ENCODE data around the gene MPND. TPM values are rescaled to one million over a fixed set of nuclear protein-coding genes. Genes with fewer than 3 reads are reported as not detected.
A peak's percentile ranks its signal among the peaks of the same experiment; 100 is the strongest.

The MPND gene
- total RNA-seq, 5 donors from 2014 or later (not counting 1 experiment from before 2014, with no cell fraction given): 10.7 to 27.3 (median 22.6) TPM

- no peaks in the 10 kb centered on the region for H3K9me3 ChIP-seq
- Mint-ChIP-seq H3K36me3 (no peaks in the 10 kb centered on the region), H3K27ac (peak overlapping the region; percentile 16 to 69), H3K9me3 (no peaks in the 10 kb centered on the region), H3K4me1 (peaks cover 51 to 78% (median 62%) of the 10 kb centered on the region in 3 donors), H3K4me3 (no peak overlapping the region), H3K27me3 (no peaks in the 10 kb centered on the region)
- no peaks in the 10 kb centered on the region for H3K27me3 ChIP-seq (replicated peaks in 1 of 2; ENCODE audit: control insufficient read depth in 2 of 2, extremely low read depth in 1 of 2, insufficient read depth in 2 of 2, low read length in 1 of 2)
- H3K36me3 ChIP-seq (ENCODE audit: control insufficient read depth in 2 of 2, extremely low read depth in 1 of 2, insufficient read depth in 1 of 2, low read length in 1 of 2): peaks cover 0 to 9% of the 10 kb centered on the region in 2 donors
- DNase-seq (no peak), ATAC-seq (replicated peaks in 1 of 4) (no peak)
- ChIA-PET CTCF (no interaction called here), POLR2A (no interaction called here)
- H3K27ac ChIP-seq (ENCODE audit: low read length): no peak overlapping the region
- 92% methylated on average over 9 of the region's 16 CpGs for WGBS (ENCODE audit: insufficient coverage)
- no peak overlapping the region for H3K4me3 ChIP-seq (ENCODE audit: control insufficient read depth in 1 of 2, extremely low read depth in 1 of 2, low read length in 1 of 2)
- peaks cover 24 to 100% of the 10 kb centered on the region in 2 experiments for H3K4me1 ChIP-seq (ENCODE audit: control insufficient read depth in 1 of 2, extremely low read depth in 1 of 2, insufficient read depth in 2 of 2, low read length in 2 of 2)
Measured at GRCh38 chr19:4375164-4376027, 32.0 kb downstream of the MPND start.

- H3K9me3 Mint-ChIP-seq: no peaks in the 10 kb centered on the region
- CTCF ChIA-PET: interaction anchor here in 1 of 2 donors (0.6 kb wide), 1 partner anchor 38 kb away, joined by 3 read pairs; no protein-coding TSS in a partner anchor
Measured at GRCh38 chr19:4376028-4376670, 32.8 kb downstream of the MPND start.

GRCh38 chr19:4376671-4376990 lies 33.3 kb downstream of the MPND start:
- peak overlapping the region; percentile 69 to 81 for H3K27ac Mint-ChIP-seq
- no peak overlapping the region for H3K4me3 Mint-ChIP-seq
- Histone ChIP-seq H3K36me3 (ENCODE audit: control insufficient read depth in 2 of 2, extremely low read depth in 1 of 2, insufficient read depth in 1 of 2, low read length in 1 of 2) (peaks cover 0 to 8% of the 10 kb centered on the region in 2 donors), H3K4me3 (ENCODE audit: control insufficient read depth in 1 of 2, extremely low read depth in 1 of 2, low read length in 1 of 2) (no peak overlapping the region), H3K4me1 (ENCODE audit: control insufficient read depth in 1 of 2, extremely low read depth in 1 of 2, insufficient read depth in 2 of 2, low read length in 2 of 2) (peaks cover 22 to 98% of the 10 kb centered on the region in 2 experiments), H3K9me3 (no peaks in the 10 kb centered on the region), H3K27ac (ENCODE audit: low read length) (no peak overlapping the region), H3K27me3 (replicated peaks in 1 of 2; ENCODE audit: control insufficient read depth in 2 of 2, extremely low read depth in 1 of 2, insufficient read depth in 2 of 2, low read length in 1 of 2) (no peaks in the 10 kb centered on the region)
- no peak for ATAC-seq (replicated peaks in 1 of 4)
- ChIA-PET CTCF (interaction anchor here (0.6 to 0.7 kb wide), 2 partner anchors 38 to 1180 kb away, joined by 3 read pairs; no protein-coding TSS in a partner anchor), POLR2A (no interaction called here)
- no peaks in the 10 kb centered on the region for H3K36me3 Mint-ChIP-seq
- H3K9me3 Mint-ChIP-seq: no peaks in the 10 kb centered on the region
- H3K27me3 Mint-ChIP-seq: no peaks in the 10 kb centered on the region
- no peak for DNase-seq
- WGBS (ENCODE audit: insufficient coverage): 95% methylated on average over 9 of the region's 10 CpGs
- H3K4me1 Mint-ChIP-seq: peaks cover 56 to 77% (median 57%) of the 10 kb centered on the region in 3 donors

More at GRCh38 chr19:4376028-4376670, 32.8 kb downstream of the MPND start:
- Mint-ChIP-seq H3K4me3 (no peak overlapping the region), H3K36me3 (no peaks in the 10 kb centered on the region), H3K27me3 (no peaks in the 10 kb centered on the region), H3K4me1 (peaks cover 51 to 78% (median 59%) of the 10 kb centered on the region in 3 donors), H3K27ac (peak overlapping the region; percentile 69 to 81)
- H3K9me3 ChIP-seq: no peaks in the 10 kb centered on the region
- ATAC-seq (replicated peaks in 1 of 4) (no peak), DNase-seq (no peak)
- no peak overlapping the region for H3K4me3 ChIP-seq (ENCODE audit: control insufficient read depth in 1 of 2, extremely low read depth in 1 of 2, low read length in 1 of 2)
- H3K36me3 ChIP-seq (ENCODE audit: control insufficient read depth in 2 of 2, extremely low read depth in 1 of 2, insufficient read depth in 1 of 2, low read length in 1 of 2): peaks cover 0 to 9% of the 10 kb centered on the region in 2 donors
- H3K4me1 ChIP-seq (ENCODE audit: control insufficient read depth in 1 of 2, extremely low read depth in 1 of 2, insufficient read depth in 2 of 2, low read length in 2 of 2): peaks cover 23 to 100% of the 10 kb centered on the region in 2 experiments
- WGBS (ENCODE audit: insufficient coverage): 89% methylated on average over 12 of the region's 16 CpGs
- no peaks in the 10 kb centered on the region for H3K27me3 ChIP-seq (replicated peaks in 1 of 2; ENCODE audit: control insufficient read depth in 2 of 2, extremely low read depth in 1 of 2, insufficient read depth in 2 of 2, low read length in 1 of 2)
- POLR2A ChIA-PET: no interaction called here
- no peak overlapping the region for H3K27ac ChIP-seq (ENCODE audit: low read length)

- H3K36me3 Mint-ChIP-seq: no peaks in the 10 kb centered on the region
- no peak for ATAC-seq (replicated peaks in 1 of 4)
- H3K4me1 Mint-ChIP-seq: peaks cover 56 to 76% (median 58%) of the 10 kb centered on the region in 3 donors
- Histone ChIP-seq H3K36me3 (ENCODE audit: control insufficient read depth in 2 of 2, extremely low read depth in 1 of 2, insufficient read depth in 1 of 2, low read length in 1 of 2) (peaks cover 0 to 8% of the 10 kb centered on the region in 2 donors), H3K9me3 (no peaks in the 10 kb centered on the region), H3K4me3 (ENCODE audit: control insufficient read depth in 1 of 2, extremely low read depth in 1 of 2, low read length in 1 of 2) (no peak overlapping the region), H3K4me1 (ENCODE audit: control insufficient read depth in 1 of 2, extremely low read depth in 1 of 2, insufficient read depth in 2 of 2, low read length in 2 of 2) (peaks cover 22 to 93% of the 10 kb centered on the region in 2 experiments), H3K27ac (ENCODE audit: low read length) (peak overlapping the region; percentile 7), H3K27me3 (replicated peaks in 1 of 2; ENCODE audit: control insufficient read depth in 2 of 2, extremely low read depth in 1 of 2, insufficient read depth in 2 of 2, low read length in 1 of 2) (no peaks in the 10 kb centered on the region)
- WGBS (ENCODE audit: insufficient coverage): 94% methylated on average over 19 of the region's 23 CpGs
- no peak for DNase-seq
- ChIA-PET CTCF (interaction anchor here (0.6 to 0.7 kb wide), 2 partner anchors 39 to 1179 kb away, joined by 3 read pairs; no protein-coding TSS in a partner anchor), POLR2A (interaction anchor here in 1 of 2 donors (0.6 kb wide), 1 partner anchor 10 kb away, joined by 9 read pairs; no protein-coding TSS in a partner anchor)
- no peaks in the 10 kb centered on the region for H3K27me3 Mint-ChIP-seq
- H3K27ac Mint-ChIP-seq: peak overlapping the region; percentile 52 to 69
- no peak overlapping the region for H3K4me3 Mint-ChIP-seq
- no peaks in the 10 kb centered on the region for H3K9me3 Mint-ChIP-seq
Measured at GRCh38 chr19:4376991-4377781, 33.8 kb downstream of the MPND start.

GRCh38 chr19:4378886-4379285 lies 35.5 kb downstream of the MPND start:
- 92% methylated on average over 11 of the region's 11 CpGs for WGBS (ENCODE audit: insufficient coverage)
- no peak for DNase-seq
- ChIA-PET POLR2A (no interaction called here), CTCF (interaction anchor here in 1 of 2 donors (0.6 kb wide), 1 partner anchor 178 kb away, joined by 5 read pairs; no protein-coding TSS in a partner anchor)
- peaks cover 22 to 76% of the 10 kb centered on the region in 2 experiments for H3K4me1 ChIP-seq (ENCODE audit: control insufficient read depth in 1 of 2, extremely low read depth in 1 of 2, insufficient read depth in 2 of 2, low read length in 2 of 2)
- H3K4me1 Mint-ChIP-seq: peaks cover 51 to 71% (median 58%) of the 10 kb centered on the region in 3 donors
- H3K9me3 Mint-ChIP-seq: no peaks in the 10 kb centered on the region
- no peaks in the 10 kb centered on the region for H3K27me3 ChIP-seq (replicated peaks in 1 of 2; ENCODE audit: control insufficient read depth in 2 of 2, extremely low read depth in 1 of 2, insufficient read depth in 2 of 2, low read length in 1 of 2)
- H3K36me3 Mint-ChIP-seq: peaks cover 3% of the 10 kb centered on the region
- H3K4me3 ChIP-seq (ENCODE audit: control insufficient read depth in 1 of 2, extremely low read depth in 1 of 2, low read length in 1 of 2): no peak overlapping the region
- H3K27ac ChIP-seq (ENCODE audit: low read length): peak overlapping the region; percentile 86
- H3K27me3 Mint-ChIP-seq: no peaks in the 10 kb centered on the region
- peaks cover 0 to 13% of the 10 kb centered on the region in 2 donors for H3K36me3 ChIP-seq (ENCODE audit: control insufficient read depth in 2 of 2, extremely low read depth in 1 of 2, insufficient read depth in 1 of 2, low read length in 1 of 2)
- no peaks in the 10 kb centered on the region for H3K9me3 ChIP-seq
- no peak for ATAC-seq (replicated peaks in 1 of 4)
- peak overlapping the region; percentile 94 to 96 for H3K27ac Mint-ChIP-seq
- peak overlapping the region in 2 of 3 donors; percentile 13 to 83 for H3K4me3 Mint-ChIP-seq
